ENCODE measurements around the gene FMR1NB. TPM values are rescaled to one million over a fixed set of nuclear protein-coding genes. Genes with fewer than 3 reads are reported as not detected.

FMR1NB gene
- total and polyA plus RNA-seq, 12 donors, result not detected

DNA sequence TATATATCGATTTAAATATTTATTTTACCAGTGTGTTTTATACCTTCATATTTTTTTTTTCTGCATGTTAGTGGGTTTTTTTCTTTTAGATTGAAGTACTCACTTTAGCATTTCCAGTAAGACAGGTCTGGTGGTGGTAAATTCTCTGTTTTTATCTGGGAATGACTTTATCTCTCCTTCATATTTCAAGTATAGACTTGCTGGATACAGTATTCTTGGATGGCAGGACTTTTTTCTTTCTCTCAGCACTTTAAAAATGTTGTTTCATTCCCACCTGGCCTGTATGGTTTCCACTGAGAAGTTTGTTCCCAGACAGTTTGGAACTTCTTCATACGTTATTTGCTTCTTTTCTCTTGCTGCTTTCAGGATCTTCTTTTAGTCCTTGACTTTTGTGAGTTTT, 86.1 kb downstream of the FMR1NB start:
- Histone ChIP-seq H3K4me1 (no peaks in the 10 kb centered on the region), H3K36me3 (no peaks in the 10 kb centered on the region), H3K27me3 (no peaks in the 10 kb centered on the region), H3K9me3 (peaks cover 0 to 18% (median 4%) of the 10 kb centered on the region in 11 donors), H3K27ac (no peak overlapping the region), H3K4me3 (no peak overlapping the region)
- TF ChIP-seq CTCF (IDR thresholded peaks at IDR 0.05), result no peak
- 88 to 98% methylated on average over 2 of the region's 2 CpGs for WGBS, 2 donors
- intact Hi-C loops (cut with DNase I), result no loop called here
- DNase-seq, result no peak
- ATAC-seq, result no peak

DNA sequence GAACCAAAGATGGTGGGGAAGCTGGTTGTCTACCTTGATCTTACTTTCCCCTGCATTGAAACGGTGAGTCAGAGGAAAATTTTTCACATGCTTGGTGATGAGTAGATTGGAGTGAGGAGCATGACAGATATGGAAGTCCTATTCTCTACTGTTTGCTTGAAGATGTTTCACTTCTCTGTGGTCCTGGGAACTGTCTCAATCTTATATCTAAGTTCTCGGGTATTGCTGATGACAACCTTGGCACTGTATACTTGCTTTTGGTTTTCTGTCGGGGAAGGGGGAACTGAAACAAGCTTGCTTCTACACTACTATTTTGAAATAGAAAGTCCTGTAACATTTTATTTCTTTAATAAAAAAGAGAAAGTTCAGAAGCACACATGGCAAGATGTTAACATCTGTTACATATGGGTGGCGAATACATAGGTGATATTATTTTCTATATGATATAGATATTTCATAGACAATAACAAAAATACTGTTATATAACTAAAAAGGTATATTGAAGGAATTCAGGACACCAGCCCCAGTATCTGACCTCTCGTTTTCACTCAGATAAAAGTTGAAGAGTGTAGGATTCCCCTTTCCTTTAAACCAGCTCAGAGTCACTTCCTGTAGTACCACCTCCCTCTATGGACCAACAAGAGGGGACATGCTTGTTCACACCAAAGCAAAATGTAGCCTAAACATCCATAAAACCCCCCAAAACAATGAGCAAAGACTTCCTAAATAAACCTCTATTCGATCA, 88.8 kb downstream of the FMR1NB start:
- intact Hi-C loops (cut with DNase I), result no loop called here
- H3K4me1 ChIP-seq, result no peaks in the 10 kb centered on the region
- H3K4me3 ChIP-seq, result no peak overlapping the region
- no peak overlapping the region for H3K27ac ChIP-seq
- no peak for TF ChIP-seq CTCF (IDR thresholded peaks at IDR 0.05)
- 69 to 72% methylated on average over 6 of the region's 6 CpGs for WGBS, 2 donors
- H3K36me3 ChIP-seq, result no peaks in the 10 kb centered on the region
- peaks cover 0 to 14% (median 4%) of the 10 kb centered on the region in 11 donors for H3K9me3 ChIP-seq
- ATAC-seq, result no peak
- DNase-seq, result no peak
- H3K27me3 ChIP-seq, result no peaks in the 10 kb centered on the region

GRCh38 chrX:148070504-148070877, 89.4 kb downstream of the FMR1NB start:
- intact Hi-C loops (cut with DNase I), result no loop called here
- ATAC-seq (no peak), DNase-seq (no peak)
- no peak overlapping the region for H3K27ac ChIP-seq
- H3K4me1 ChIP-seq, result no peaks in the 10 kb centered on the region
- peaks cover 0 to 14% (median 4%) of the 10 kb centered on the region in 11 donors for H3K9me3 ChIP-seq
- no peak overlapping the region for H3K4me3 ChIP-seq
- no peaks in the 10 kb centered on the region for H3K27me3 ChIP-seq
- no peak for TF ChIP-seq CTCF (IDR thresholded peaks at IDR 0.05)
- H3K36me3 ChIP-seq, result no peaks in the 10 kb centered on the region
- WGBS, 2 donors, result 53 to 84% methylated on average over 1 of the region's 1 CpG

Other genes starting within 250 kb of the FMR1NB start
- gene FMR1, start 69.4 kb upstream of the FMR1NB start, total RNA-seq, result 10 to 100 TPM; 21.3 to 30.2 (median 28.0) TPM
- gene FMR1, start 69.4 kb upstream of the FMR1NB start, polyA plus RNA-seq, result 10 to 100 TPM; 10.0 to 24.9 TPM